LNCaP clone FGC (cell line): ENCODE measurements around the gene OSR1.

Experiments
- DNase-seq: peaks from one replicate; pipeline ENCODE4 v3.0.0-alpha.2; 2011; ENCODE audit warnings: low read depth
- H3K4me3 ChIP-seq: 2 replicates; pipeline ENCODE4 v1.5.1; 2011; ENCODE audit warnings: mild to moderate bottlenecking, low read depth, low read length, control low read depth
- CTCF ChIP-seq: IDR thresholded peaks from 2 replicates; pipeline ENCODE4 v1.5.1; 2012; ENCODE audit warnings: mild to moderate bottlenecking; ENCODE audit not compliant: control insufficient read depth, insufficient read depth; ENCODE audit errors: extremely low read depth

Gene OSR1

GRCh38 chr2:19337202-19337601, 21.2 kb downstream of the OSR1 start:
- no peak overlapping the region for H3K4me3 ChIP-seq
- TF ChIP-seq CTCF = no peak
- DNase-seq = no peak

- no peak for DNase-seq
- H3K4me3 ChIP-seq = no peak overlapping the region
- TF ChIP-seq CTCF = no peak
These were observed 21.6 kb downstream of the OSR1 start for GRCh38 chr2:19336781-19337180.

- no peak for TF ChIP-seq CTCF
- DNase-seq = peak; percentile 4
These were observed 25.9 kb downstream of the OSR1 start for GRCh38 chr2:19332503-19332902.

GRCh38 chr2:19331450-19331849, 27.0 kb downstream of the OSR1 start:
- DNase-seq = no peak
- TF ChIP-seq CTCF = no peak
- no peak overlapping the region for H3K4me3 ChIP-seq

More at GRCh38 chr2:19332503-19332902, 25.9 kb downstream of the OSR1 start:
- no peak overlapping the region for H3K4me3 ChIP-seq

GRCh38 chr2:19330436-19330835, 28.0 kb downstream of the OSR1 start:
- no peak for TF ChIP-seq CTCF
- no peak for DNase-seq
- H3K4me3 ChIP-seq = no peak overlapping the region

- TF ChIP-seq CTCF = no peak
- no peak overlapping the region for H3K4me3 ChIP-seq
- no peak for DNase-seq
These were observed 29.0 kb downstream of the OSR1 start for GRCh38 chr2:19329445-19329844.

GRCh38 chr2:19327496-19327895, 30.9 kb downstream of the OSR1 start:
- DNase-seq = no peak
- no peak for TF ChIP-seq CTCF
- H3K4me3 ChIP-seq = no peak overlapping the region
